ENCODE measurements around the gene ST6GALNAC2. TPM values are rescaled to one million over a fixed set of nuclear protein-coding genes. Genes with fewer than 3 reads are reported as not detected.
"Not testable (repeated sequence)": the region's sequence is repeated elsewhere in the genome, so short reads cannot be mapped to it uniquely, and the experiment has no call there.

The ST6GALNAC2 gene
- total RNA-seq, 1 donor from 2014 or later = 104 TPM

DNA sequence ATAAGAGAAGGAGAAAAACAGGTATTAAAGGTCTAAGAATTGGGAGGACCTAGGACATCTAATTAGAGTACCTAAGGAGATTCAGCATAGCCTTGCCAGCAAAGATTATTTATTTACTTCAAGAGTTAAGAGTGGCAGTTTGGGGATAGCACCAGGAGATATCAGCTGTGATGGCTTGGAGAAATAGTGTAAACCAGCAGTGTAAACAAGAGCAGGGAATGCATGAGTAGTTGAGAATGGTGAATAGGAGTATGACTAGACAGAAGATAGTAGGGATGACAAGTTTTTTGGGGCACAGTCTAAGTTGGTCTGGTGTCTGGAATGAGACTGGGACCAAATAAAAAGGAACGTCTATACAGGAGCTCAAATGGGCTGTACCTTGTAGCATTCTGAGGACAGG lies 21.0 kb upstream of the ST6GALNAC2 start:
- ATAC-seq; intact Hi-C loops (cut with DNase I); DNase-seq (ENCODE audit: low spot score): not testable (repeated sequence)

DNA sequence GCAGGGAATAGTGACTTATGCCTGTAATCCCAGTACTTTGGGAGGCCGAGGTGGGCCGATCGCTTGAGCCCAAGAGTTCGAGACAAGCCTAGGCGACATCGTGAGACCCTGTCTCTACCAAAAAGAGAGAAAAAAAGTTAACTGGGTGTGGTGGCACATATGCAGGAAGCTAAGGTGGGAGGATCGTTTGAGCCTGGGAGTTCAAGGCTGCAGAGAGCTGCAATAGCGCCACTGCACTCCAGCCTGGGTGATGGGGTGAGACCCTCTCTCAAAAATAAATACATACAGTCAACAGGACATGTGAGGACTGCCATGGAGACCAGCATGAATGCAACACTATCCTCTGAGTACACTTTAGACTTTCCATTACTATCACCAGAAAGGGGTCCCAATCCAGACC lies 15.4 kb upstream of the ST6GALNAC2 start:
- intact Hi-C loops (cut with DNase I) = no loop called here
- no peak for DNase-seq (ENCODE audit: low spot score)
- ATAC-seq = no peak

DNA sequence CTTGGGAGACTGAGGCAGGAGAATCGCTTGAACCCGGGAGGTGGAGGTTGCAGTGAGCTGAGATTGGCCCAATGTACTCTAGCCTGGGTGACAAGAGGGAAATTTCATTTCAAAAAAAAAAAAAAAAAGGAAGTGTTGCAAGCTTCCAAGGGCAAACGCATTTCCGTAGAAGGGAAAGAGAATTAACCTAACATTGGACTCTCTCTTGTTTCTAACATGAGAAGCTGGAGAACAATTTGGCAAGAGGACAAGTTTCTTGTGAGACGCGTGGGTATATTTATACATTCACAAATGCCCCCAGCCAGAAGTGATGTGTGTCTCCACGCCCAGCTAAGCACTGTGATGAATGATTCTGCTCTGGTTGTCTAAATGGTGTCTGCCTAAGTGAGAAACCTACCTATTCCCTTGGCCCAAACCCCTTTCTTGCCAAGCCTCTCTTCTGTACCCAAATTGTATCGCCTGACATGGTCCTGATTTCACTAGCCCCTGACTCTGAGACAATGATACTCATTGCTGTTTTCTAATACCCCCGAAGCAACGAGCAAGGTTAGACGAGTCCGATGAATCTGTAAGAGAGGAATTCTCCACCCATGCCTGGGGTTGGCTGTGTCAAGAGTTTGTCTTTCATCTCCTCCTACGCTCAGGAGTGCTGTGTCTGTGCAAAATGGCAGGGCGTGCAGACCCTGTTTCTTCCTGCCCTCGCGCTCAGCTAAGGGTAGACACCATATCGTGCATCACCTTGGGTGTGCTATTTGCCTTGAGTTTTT lies 14.2 kb upstream of the ST6GALNAC2 start:
- intact Hi-C loops (cut with DNase I) = no loop called here
- no peak for DNase-seq (ENCODE audit: low spot score)
- ATAC-seq = peak; percentile 27

GRCh38 chr17:76598004-76598439 lies 12.4 kb upstream of the ST6GALNAC2 start:
- DNase-seq (ENCODE audit: low spot score) = no peak

GRCh38 chr17:76597156-76598003 lies 11.7 kb upstream of the ST6GALNAC2 start:
- intact Hi-C loops (cut with DNase I) = no loop called here
- ATAC-seq (peak; percentile 44), DNase-seq (ENCODE audit: low spot score) (no peak)

More at GRCh38 chr17:76598004-76598439, 12.4 kb upstream of the ST6GALNAC2 start:
- peak; percentile 69 for ATAC-seq
- intact Hi-C loops (cut with DNase I) = no loop called here

GRCh38 chr17:76594690-76595089 lies 9.0 kb upstream of the ST6GALNAC2 start:
- no peak for ATAC-seq
- intact Hi-C loops (cut with DNase I) = no loop called here
- no peak for DNase-seq (ENCODE audit: low spot score)

DNA sequence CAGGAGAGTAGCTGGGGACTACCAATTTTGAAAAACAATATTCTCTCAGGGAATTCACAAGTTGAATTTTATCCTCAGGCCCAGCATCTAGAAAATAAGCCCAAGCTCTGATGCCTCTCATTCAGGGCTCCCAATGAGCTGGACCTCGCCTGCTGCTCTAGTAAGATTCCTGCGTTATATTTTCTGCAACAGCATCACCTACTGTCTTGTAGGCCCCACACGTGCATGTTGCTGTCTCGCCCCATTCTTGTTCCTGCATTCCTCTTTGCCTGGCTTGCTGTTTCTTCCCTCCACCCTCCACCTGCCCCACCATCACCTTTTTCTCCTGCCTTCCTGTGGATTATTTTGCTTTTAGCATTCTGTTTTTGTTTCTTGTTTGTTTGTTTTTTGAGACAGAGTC lies 8.3 kb upstream of the ST6GALNAC2 start:
- no peak for DNase-seq (ENCODE audit: low spot score)
- intact Hi-C loops (cut with DNase I) = no loop called here
- peak; percentile 51 for ATAC-seq

DNA sequence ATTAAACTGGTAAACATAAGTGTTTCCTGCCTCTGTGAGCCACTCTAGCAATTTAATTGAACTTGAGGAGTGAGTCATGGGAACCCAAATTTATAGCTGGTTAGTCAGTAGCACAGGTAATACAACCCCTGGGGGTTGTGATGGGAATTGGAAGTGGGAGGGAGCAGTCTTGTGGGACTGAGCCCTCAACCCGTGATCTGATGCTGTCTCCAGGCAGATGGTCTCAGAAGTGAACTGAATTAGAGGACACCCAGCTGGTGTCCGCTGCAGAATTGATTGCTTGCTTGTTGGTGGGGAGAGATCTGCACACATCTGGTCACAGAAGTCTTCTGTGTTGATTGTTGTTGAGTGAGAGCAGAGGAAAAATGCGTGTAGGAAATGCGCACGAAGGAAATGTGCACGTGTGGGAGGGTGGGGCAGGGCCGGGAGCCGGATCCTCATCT lies 7.7 kb upstream of the ST6GALNAC2 start:
- ATAC-seq (no peak), DNase-seq (ENCODE audit: low spot score) (no peak)
- intact Hi-C loops (cut with DNase I) = no loop called here

GRCh38 chr17:76588182-76588581 lies 2.5 kb upstream of the ST6GALNAC2 start:
- DNase-seq (ENCODE audit: low spot score) = no peak
- intact Hi-C loops (cut with DNase I) = no loop called here
- no peak for ATAC-seq

DNA sequence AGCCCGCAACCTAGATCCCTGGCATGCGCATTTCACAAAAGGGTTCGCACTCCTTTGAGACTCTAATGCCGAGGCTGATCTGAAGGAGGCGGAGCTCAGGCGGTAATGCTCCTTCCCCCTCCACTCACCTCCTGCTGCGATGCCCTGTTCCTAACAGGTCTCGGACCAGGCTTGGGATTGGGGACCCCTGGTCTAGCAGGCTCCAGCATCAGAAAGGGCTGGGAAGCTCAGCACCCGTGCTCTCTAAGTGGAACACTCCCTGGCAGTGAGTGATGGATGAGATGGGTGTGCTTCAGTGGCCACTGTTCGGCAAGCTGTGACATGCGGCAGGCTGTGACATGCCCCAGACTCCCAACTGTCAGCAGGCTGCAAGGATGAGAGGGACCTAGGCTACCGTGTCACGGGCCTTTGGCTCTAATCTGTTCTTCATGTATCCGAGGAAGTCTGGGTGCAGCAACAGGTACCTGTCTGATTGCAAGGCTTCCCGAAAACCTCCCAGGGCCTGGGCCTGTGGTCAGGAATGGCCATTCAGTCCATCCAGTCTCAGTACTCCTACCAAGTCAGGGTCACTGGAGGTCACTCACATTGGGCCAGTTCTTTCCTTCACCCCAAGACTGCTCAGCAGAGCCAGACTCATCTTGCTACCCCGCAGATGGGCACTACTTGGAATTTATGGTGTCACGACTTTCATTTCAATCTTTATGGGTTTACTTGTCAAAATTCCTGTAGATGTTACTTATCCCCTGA lies 1.3 kb upstream of the ST6GALNAC2 start:
- DNase-seq (ENCODE audit: low spot score) (no peak), ATAC-seq (no peak)
- intact Hi-C loops (cut with DNase I) = no loop called here

- intact Hi-C loops (cut with DNase I) = no loop called here
- DNase-seq (ENCODE audit: low spot score) (peak; percentile 72), ATAC-seq (peak; percentile 60)
These were observed 519 bp downstream of the ST6GALNAC2 start for GRCh38 chr17:76585033-76585648.

- intact Hi-C loops (cut with DNase I) = no loop called here
- ATAC-seq (peak; percentile 6), DNase-seq (ENCODE audit: low spot score) (no peak)
These were observed 1.1 kb downstream of the ST6GALNAC2 start for GRCh38 chr17:76584427-76585032.

GRCh38 chr17:76582660-76583059 lies 3.0 kb downstream of the ST6GALNAC2 start:
- ATAC-seq (no peak), DNase-seq (ENCODE audit: low spot score) (no peak)
- intact Hi-C loops (cut with DNase I) = no loop called here

GRCh38 chr17:76581515-76581914 lies 4.1 kb downstream of the ST6GALNAC2 start:
- DNase-seq (ENCODE audit: low spot score) (no peak), ATAC-seq (no peak)
- intact Hi-C loops (cut with DNase I) = no loop called here

DNA sequence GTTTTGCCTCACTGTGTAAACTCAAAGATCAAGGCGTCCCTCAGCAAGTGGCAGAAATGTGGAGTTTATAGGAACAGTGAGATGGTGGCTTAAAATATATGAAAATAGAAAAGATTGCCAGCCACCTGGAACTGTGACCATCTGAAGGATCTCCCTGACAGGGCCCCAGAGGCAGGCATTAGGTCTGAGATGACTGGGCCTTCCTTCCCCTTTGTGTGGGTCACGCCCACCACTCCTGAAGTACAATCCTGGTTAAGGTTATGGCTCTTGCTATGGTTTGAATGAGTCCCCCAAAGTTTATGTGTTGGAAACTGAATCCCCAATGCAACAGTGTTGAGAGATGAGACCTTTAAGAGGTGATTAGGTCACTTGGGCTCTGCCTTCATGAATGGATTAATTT lies 6.4 kb downstream of the ST6GALNAC2 start:
- intact Hi-C loops (cut with DNase I) = no loop called here
- no peak for DNase-seq (ENCODE audit: low spot score)
- no peak for ATAC-seq

DNA sequence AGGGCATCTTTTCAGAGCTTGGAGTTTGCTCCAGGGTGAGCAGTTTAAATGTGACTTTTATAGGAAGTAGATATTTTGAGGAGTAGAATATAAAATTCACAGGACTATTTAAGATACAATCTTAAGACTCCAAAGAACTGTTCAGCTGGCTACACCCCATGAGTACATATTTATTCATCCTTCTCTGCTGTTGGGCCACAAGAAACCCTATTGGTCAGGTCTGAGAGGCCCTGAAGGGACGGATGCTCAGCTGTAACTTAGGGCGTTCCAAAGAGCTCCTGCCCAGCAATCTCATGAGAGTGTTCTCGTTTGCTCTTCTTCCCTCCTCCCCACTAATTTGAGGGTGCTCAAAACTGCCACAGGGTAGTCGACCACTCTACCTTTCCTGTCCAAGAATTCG lies 7.3 kb downstream of the ST6GALNAC2 start:
- intact Hi-C loops (cut with DNase I) = no loop called here
- ATAC-seq = no peak
- no peak for DNase-seq (ENCODE audit: low spot score)

- ATAC-seq (no peak), DNase-seq (ENCODE audit: low spot score) (no peak)
- intact Hi-C loops (cut with DNase I) = no loop called here
These were observed 7.8 kb downstream of the ST6GALNAC2 start for GRCh38 chr17:76577876-76578275.

DNA sequence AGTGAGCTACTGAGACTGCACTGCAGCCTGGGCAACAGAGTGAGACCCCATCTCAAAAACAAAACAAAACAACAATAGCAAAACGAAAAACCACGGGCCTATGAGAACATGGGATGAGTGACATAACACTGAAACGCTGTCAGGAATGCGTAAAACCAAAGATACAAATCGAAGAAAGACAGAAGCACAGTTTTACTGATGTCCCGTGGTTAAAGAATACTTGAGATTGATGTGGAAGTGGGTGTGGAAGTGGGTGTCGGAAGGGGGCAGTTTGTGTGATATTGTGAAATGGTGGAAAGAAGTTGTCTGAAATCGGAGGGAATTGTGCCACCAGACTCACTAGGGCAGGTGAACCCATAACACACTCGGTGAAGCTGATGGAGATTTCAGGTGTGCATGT lies 9.5 kb downstream of the ST6GALNAC2 start:
- no peak for ATAC-seq
- no peak for DNase-seq (ENCODE audit: low spot score)

DNA sequence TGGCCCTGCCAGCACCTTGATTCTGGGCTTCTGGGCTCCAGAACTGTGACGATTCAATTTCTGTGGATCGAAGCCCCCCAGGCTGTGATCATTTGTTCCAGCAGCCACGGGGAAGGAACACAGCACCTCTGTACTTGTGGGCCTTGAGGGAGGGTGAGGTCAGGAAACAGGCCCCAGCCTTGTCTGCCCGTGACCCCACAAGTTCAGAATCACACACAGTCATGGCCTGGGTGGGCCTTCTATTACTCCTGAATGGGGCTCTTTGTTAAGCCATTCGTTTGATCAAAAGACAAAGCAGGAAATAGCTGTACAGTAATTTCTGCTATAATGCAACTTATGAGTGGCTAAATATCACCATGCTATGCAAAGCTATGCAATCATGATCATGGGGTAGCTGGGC lies 10.1 kb downstream of the ST6GALNAC2 start:
- DNase-seq (ENCODE audit: low spot score) (no peak), ATAC-seq (peak; percentile 94)
- intact Hi-C loops (cut with DNase I) = no loop called here

More for the DNA sequence above, 9.5 kb downstream of the ST6GALNAC2 start:
- intact Hi-C loops (cut with DNase I) = no loop called here
